HepG2 (cell line): ENCODE results near the gene EPHA5. TPM values are rescaled to one million over a fixed set of nuclear protein-coding genes. Genes with fewer than 3 reads are reported as not detected.
A peak's percentile ranks its signal among the peaks of the same experiment; 100 is the strongest.

Experiments used
- ATAC-seq: fragments of 200-7000 bp; cut with Tn5 transposase; 3 replicates; pipeline ENCODE4 v1.9.1; 2020; ENCODE audit warnings: mild to moderate bottlenecking, moderate library complexity
- BruUV-seq: library from RNA; stranded (reverse); fragments of 400-500 nt; replicated peaks from 2 replicates; lab custom pipeline; 2021; lab: Mats Ljungman, UMichigan
- CTCF ChIA-PET: fragments of 300-600 bp; formaldehyde crosslinking; extraction: SDS; loops from one replicate; lab custom pipeline; 2021; ENCODE audit warnings: low total read pairs, inconsistent platforms, low intra/inter-chr PET ratio; lab: Yijun Ruan, JAX
- POLR2A ChIA-PET: fragments of 350-600 bp; sonication (Branson Sonifier 250); formaldehyde crosslinking; loops from one replicate; lab custom pipeline; 2020; ENCODE audit warnings: antibody characterized with exemption, inconsistent platforms; lab: Yijun Ruan, JAX
- DNase-seq: peaks from one replicate; pipeline ENCODE4 v3.0.0-alpha.2; 2015; ENCODE audit warnings: low spot score
- FAIRE-seq: peaks from 3 replicates; lab custom pipeline; 2011; peaks lifted over from hg19 to GRCh38; lab: Jason Lieb, UNC
- H2AFZ ChIP-seq: one replicate; pipeline ENCODE4 v1.6.1; 2011; ENCODE audit warnings: low read length, inconsistent platforms
- H3K27ac ChIP-seq: fragments of 300-600 bp; 3 replicates; pipeline ENCODE4 v1.8.0; 2011; ENCODE audit warnings: mixed run types, mild to moderate bottlenecking, mixed read lengths, low read length, inconsistent platforms; ENCODE audit not compliant: insufficient read depth; ENCODE audit errors: extremely low read length
- H3K27me3 ChIP-seq, 2 experiments: fragments of 200-600 bp in 1 of 2; 2 replicates in 1 of 2; 3 replicates in 1 of 2; pipeline versions ENCODE4 v1.6.0 to v1.8.0; 2011; ENCODE audit warnings: low read length in 2 of 2, mild to moderate bottlenecking in 2 of 2, moderate library complexity in 2 of 2, inconsistent platforms in 1 of 2; ENCODE audit not compliant: insufficient read depth in 2 of 2, control insufficient read depth in 1 of 2
- H3K36me3 ChIP-seq, 2 experiments: fragments of 200-600 bp in 1 of 2; replicated peaks in 1 of 2; 2 replicates in 1 of 2; 3 replicates in 1 of 2; pipeline versions ENCODE4 v1.5.1 to v1.8.0; 2011; ENCODE audit warnings: low read length in 2 of 2, inconsistent platforms in 1 of 2; ENCODE audit not compliant: insufficient read depth in 2 of 2, control insufficient read depth in 1 of 2
- H3K4me1 ChIP-seq: 2 replicates; pipeline ENCODE4 v1.5.1; 2012; ENCODE audit warnings: low read length, inconsistent platforms; ENCODE audit not compliant: insufficient read depth
- H3K4me2 ChIP-seq: 2 replicates; pipeline ENCODE4 v1.6.0; 2011; ENCODE audit warnings: low read depth, low read length, inconsistent platforms
- H3K4me3 ChIP-seq, 3 experiments: fragments of 200-600 bp in 1 of 3; sonication (generic), shearing (Covaris generic) in 1 of 3; replicated peaks in 1 of 3; 2 replicates each; pipeline ENCODE4 v1.5.1; 2011 to 2016; ENCODE audit warnings: low read length in 3 of 3, inconsistent platforms in 2 of 3, low read depth in 2 of 3, mild to moderate bottlenecking in 2 of 3, control low read depth in 1 of 3, mixed read lengths in 1 of 3; ENCODE audit not compliant: insufficient read depth in 1 of 3
- H3K79me2 ChIP-seq: one replicate; pipeline ENCODE4 v1.6.1; 2011; ENCODE audit warnings: low read length, inconsistent platforms; ENCODE audit not compliant: insufficient read depth
- H3K9ac ChIP-seq: 2 replicates; pipeline ENCODE4 v1.6.0; 2011; ENCODE audit warnings: mild to moderate bottlenecking, low read depth, low read length, inconsistent platforms; ENCODE audit not compliant: insufficient read depth
- H3K9me3 ChIP-seq: 2 replicates; pipeline ENCODE4 v1.5.1; 2012; ENCODE audit warnings: mild to moderate bottlenecking, low read length
- H4K20me1 ChIP-seq: 2 replicates; pipeline ENCODE4 v1.6.0; 2011; ENCODE audit warnings: inconsistent platforms, mild to moderate bottlenecking, low read length, moderate library complexity; ENCODE audit not compliant: insufficient read depth
- ARID2 ChIP-seq: sonication (generic); formaldehyde crosslinking; IDR thresholded peaks from 2 replicates; pipeline ENCODE4 v1.8.1; 2022; ENCODE audit warnings: mild to moderate bottlenecking, missing genetic modification reagents, borderline replicate concordance
- ARNT2 ChIP-seq: sonication (generic); formaldehyde crosslinking; IDR thresholded peaks from 2 replicates; pipeline ENCODE4 v1.8.0; 2022; ENCODE audit warnings: mild to moderate bottlenecking, low read depth, missing genetic modification reagents, moderate library complexity
- CREB1 ChIP-seq, 2 experiments: fragments of 450-650 bp in 1 of 2; IDR thresholded peaks; 2 replicates each; pipeline ENCODE4 v1.6.1; 2016 to 2017; ENCODE audit warnings: control low read depth in 1 of 2, mild to moderate bottlenecking in 1 of 2, missing compliant biosample characterization in 1 of 2, missing genetic modification characterization in 1 of 2
- KLF12 ChIP-seq: sonication (generic); formaldehyde crosslinking; IDR thresholded peaks from 2 replicates; pipeline ENCODE4 v1.4.0; 2020; ENCODE audit warnings: missing genetic modification reagents, borderline replicate concordance
- KMT2A ChIP-seq: sonication (generic); formaldehyde crosslinking; IDR thresholded peaks from 2 replicates; pipeline ENCODE4 v1.4.0; 2020; ENCODE audit warnings: missing genetic modification reagents
- SALL2 ChIP-seq: sonication (generic); formaldehyde crosslinking; IDR thresholded peaks from 2 replicates; pipeline ENCODE4 v1.8.1; 2023; ENCODE audit warnings: mild to moderate bottlenecking, missing genetic modification reagents, inconsistent platforms
- SETDB1 ChIP-seq: sonication (generic); formaldehyde crosslinking; IDR thresholded peaks from 2 replicates; pipeline ENCODE4 v1.5.1; 2020; ENCODE audit warnings: missing genetic modification reagents, mild to moderate bottlenecking, borderline replicate concordance
- TAF1 ChIP-seq: sonication (generic); formaldehyde crosslinking; IDR thresholded peaks from 2 replicates; pipeline ENCODE4 v1.4.0; 2020; ENCODE audit warnings: missing genetic modification reagents
- TEAD2 ChIP-seq: sonication (generic); formaldehyde crosslinking; IDR thresholded peaks from 2 replicates; pipeline ENCODE4 v1.9.0; 2021; ENCODE audit warnings: missing genetic modification reagents
- THAP11 ChIP-seq: IDR thresholded peaks from 2 replicates; pipeline ENCODE4 v1.6.1; 2016; ENCODE audit warnings: missing biosample characterization, missing genetic modification reagents
- TSC22D2 ChIP-seq: sonication (generic); formaldehyde crosslinking; IDR thresholded peaks from 2 replicates; pipeline ENCODE4 v1.5.1; 2020; ENCODE audit warnings: missing genetic modification reagents, mild to moderate bottlenecking, borderline replicate concordance
- ZNF703 ChIP-seq: sonication (generic); formaldehyde crosslinking; IDR thresholded peaks from 2 replicates; pipeline ENCODE4 v1.5.1; 2020; ENCODE audit warnings: missing genetic modification reagents, mild to moderate bottlenecking, moderate library complexity, borderline replicate concordance
- WGBS: methylation state at CpG from one replicate; pipeline ENCODE4 v1.1.6; 2017; ENCODE audit warnings: low lambda C conversion rate; 5-methylcytosine and 5-hydroxymethylcytosine counted together
- in situ Hi-C: cut with HindIII; loops from 2 replicates; pipeline ENCODE4 v1.10.0; 2017; ENCODE audit warnings: low pct_unique_long_range_greater_than_20kb; ENCODE audit not compliant: extremely low pct_ligation_motif_present
- intact Hi-C: fragments of 100-400 bp; cut with micrococcal nuclease; formaldehyde crosslinking; loops from one replicate; pipeline ENCODE4 v1.10.0; 2022; ENCODE audit not compliant: unreplicated experiment
- polyA plus RNA-seq, 8 experiments: library from polyadenylated mRNA; depleted of rRNA in 3 of 8; stranded (reverse) in 7 of 8; unstranded in 1 of 8; fragments of >200 nt; fragmentation: Illumina TruSeq in 4 of 8; extraction: Trizol in 4 of 8; gene quantifications; 2 replicates each; pipeline versions ENCODE4 v1.2.1 to v1.2.3, GENCODE V29; 2011 to 2016; ENCODE audit warnings: low read depth in 4 of 8, missing spikeins in 1 of 8, mixed read lengths in 1 of 8; ENCODE audit not compliant: insufficient read depth in 1 of 8
- total RNA-seq, 5 experiments: library from RNA; depleted of rRNA; stranded (reverse); fragments of >200 nt; fragmentation: Illumina TruSeq; extraction: Trizol; gene quantifications; 2 replicates each; pipeline ENCODE4 v1.2.3, GENCODE V29; 2016; ENCODE audit warnings: low read depth in 1 of 5
- TF ChIP-seq, protein P1 (sequence below): sonication (generic); formaldehyde crosslinking; IDR thresholded peaks from 2 replicates; pipeline ENCODE4 v1.4.0; 2020; ENCODE audit warnings: mild to moderate bottlenecking, missing genetic modification reagents
- TF ChIP-seq, protein P2 (sequence below): sonication (generic); formaldehyde crosslinking; IDR thresholded peaks from 2 replicates; pipeline ENCODE4 v1.8.0; 2023; ENCODE audit warnings: mild to moderate bottlenecking, missing genetic modification reagents
- TF ChIP-seq, protein P3 (sequence below): sonication (generic); formaldehyde crosslinking; IDR thresholded peaks from 2 replicates; pipeline ENCODE4 v1.4.0; 2020; ENCODE audit warnings: low read depth, mild to moderate bottlenecking, missing genetic modification reagents

EPHA5 gene
- total and polyA plus RNA-seq, 2 of the 13 experiments (the other 11 are each of a cell fraction or from before 2014, with no cell fraction given) = not detected

DNA sequence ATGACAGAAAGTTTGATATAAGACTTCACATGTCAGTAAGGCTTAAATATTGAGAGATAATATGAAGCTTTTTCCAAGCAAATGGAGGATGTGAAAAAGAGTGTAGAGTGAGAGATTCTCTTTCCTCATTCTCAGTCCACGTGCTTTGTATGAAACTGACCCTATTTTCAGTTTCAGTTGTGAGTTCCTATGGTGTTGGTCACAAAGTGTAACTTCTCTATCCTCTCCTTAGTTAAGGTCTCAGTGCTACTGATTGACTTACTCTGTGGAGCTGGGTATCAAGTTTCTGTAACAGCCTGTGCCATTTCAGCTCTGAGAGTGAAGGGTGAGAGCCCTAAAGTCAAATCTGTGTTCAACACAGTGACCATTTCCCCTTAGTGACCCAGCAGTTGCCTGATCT lies 277.2 kb downstream of the EPHA5 start (continued):
- TF ChIP-seq TEAD2 (CRISPR knock-in tag) = no peak
- TF ChIP-seq, protein P1, sequence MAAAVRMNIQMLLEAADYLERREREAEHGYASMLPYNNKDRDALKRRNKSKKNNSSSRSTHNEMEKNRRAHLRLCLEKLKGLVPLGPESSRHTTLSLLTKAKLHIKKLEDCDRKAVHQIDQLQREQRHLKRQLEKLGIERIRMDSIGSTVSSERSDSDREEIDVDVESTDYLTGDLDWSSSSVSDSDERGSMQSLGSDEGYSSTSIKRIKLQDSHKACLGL (CRISPR knock-in tag) = no peak

DNA sequence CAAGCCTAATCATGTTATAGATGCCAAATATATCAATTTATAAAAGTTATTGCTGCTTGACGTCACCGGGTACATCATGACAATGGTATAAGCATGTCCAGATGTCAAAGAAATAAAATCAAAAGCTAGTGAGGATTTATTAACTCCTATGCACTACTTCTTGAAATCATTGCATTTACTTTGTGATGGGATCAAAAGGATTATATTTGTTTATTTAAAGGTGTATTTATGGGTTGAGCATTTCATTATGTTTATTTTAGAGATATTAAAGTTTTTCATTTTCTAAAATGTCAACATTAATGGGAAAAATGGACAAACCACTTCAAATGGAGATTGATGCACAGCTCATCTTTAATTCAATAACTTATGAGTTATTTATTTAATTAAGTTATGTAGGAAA lies 277.8 kb downstream of the EPHA5 start:
- H3K9ac ChIP-seq = no peak overlapping the region
- no peak overlapping the region for H3K4me2 ChIP-seq
- 0% methylated on average over 2 of the region's 2 CpGs for WGBS
- H3K27ac ChIP-seq = no peak overlapping the region
- H2AFZ ChIP-seq = no peak overlapping the region
- H3K36me3 ChIP-seq = no peaks in the 10 kb centered on the region
- BruUV-seq = no TSS peak
- TF ChIP-seq ZNF703 (CRISPR knock-in tag) (no peak), CREB1 (IDR thresholded peaks at IDR 0.05) (peak; percentile 44; the same call in 1 of the 2 replicates), CREB1 (CRISPR knock-in tag; IDR thresholded peaks at IDR 0.05) (no peak)
- no peaks in the 10 kb centered on the region for H3K79me2 ChIP-seq
- DNase-seq (no peak), ATAC-seq (no peak), FAIRE-seq (no peak)
- ChIA-PET POLR2A (no interaction called here), CTCF (no interaction called here)
- intact Hi-C loops = no loop called here
- H3K4me3 ChIP-seq = no peak overlapping the region
- no peaks in the 10 kb centered on the region for H3K27me3 ChIP-seq
- in situ Hi-C loops = no loop called here
- no peaks in the 10 kb centered on the region for H3K4me1 ChIP-seq
- H4K20me1 ChIP-seq = no peaks in the 10 kb centered on the region
- no peaks in the 10 kb centered on the region for H3K9me3 ChIP-seq

DNA sequence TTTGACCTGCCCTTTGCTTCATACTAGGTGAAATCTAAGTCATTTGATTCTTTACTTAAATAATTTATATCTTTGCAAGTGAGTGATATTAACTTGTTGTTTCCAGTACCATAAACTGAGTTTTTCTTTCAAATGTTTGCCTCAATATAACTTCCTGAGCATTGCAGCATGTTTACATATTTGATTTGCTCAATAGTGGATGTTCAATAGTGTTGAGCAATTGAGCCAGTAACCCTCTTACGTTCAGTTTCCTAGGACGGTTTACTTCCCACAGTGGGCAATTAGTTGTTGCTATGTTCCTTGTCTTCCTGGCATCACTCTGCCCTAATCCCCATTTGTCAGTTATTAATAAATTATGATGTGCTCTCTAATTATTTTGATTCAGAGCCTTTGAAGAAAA lies 278.5 kb downstream of the EPHA5 start:
- BruUV-seq = no TSS peak
- no peaks in the 10 kb centered on the region for H3K79me2 ChIP-seq
- no peak for ATAC-seq
- no peaks in the 10 kb centered on the region for H4K20me1 ChIP-seq
- no peak overlapping the region for H2AFZ ChIP-seq
- no peaks in the 10 kb centered on the region for H3K27me3 ChIP-seq
- intact Hi-C loops = no loop called here
- CTCF ChIA-PET = no interaction called here
- POLR2A ChIA-PET = no interaction called here
- H3K27ac ChIP-seq = no peak overlapping the region
- H3K9me3 ChIP-seq = no peaks in the 10 kb centered on the region
- no peak overlapping the region for H3K4me2 ChIP-seq
- no peaks in the 10 kb centered on the region for H3K36me3 ChIP-seq
- WGBS = 5% methylated on average over 2 of the region's 2 CpGs
- in situ Hi-C loops = no loop called here
- no peak for FAIRE-seq
- H3K9ac ChIP-seq = no peak overlapping the region
- no peak for DNase-seq
- no peak overlapping the region for H3K4me3 ChIP-seq
- H3K4me1 ChIP-seq = no peaks in the 10 kb centered on the region
- TF ChIP-seq ARID2 (no peak), ARNT2 (CRISPR knock-in tag) (no peak), SETDB1 (CRISPR knock-in tag) (no peak), TAF1 (CRISPR knock-in tag) (no peak), KMT2A (CRISPR knock-in tag) (no peak), TSC22D2 (no peak), SALL2 (no peak), KLF12 (no peak), THAP11 (CRISPR knock-in tag) (no peak)
- TF ChIP-seq, protein P2, sequence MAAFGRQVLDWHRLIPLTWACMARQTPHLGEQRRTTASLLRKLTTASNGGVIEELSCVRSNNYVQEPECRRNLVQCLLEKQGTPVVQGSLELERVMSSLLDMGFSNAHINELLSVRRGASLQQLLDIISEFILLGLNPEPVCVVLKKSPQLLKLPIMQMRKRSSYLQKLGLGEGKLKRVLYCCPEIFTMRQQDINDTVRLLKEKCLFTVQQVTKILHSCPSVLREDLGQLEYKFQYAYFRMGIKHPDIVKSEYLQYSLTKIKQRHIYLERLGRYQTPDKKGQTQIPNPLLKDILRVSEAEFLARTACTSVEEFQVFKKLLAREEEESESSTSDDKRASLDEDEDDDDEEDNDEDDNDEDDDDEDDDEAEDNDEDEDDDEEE (CRISPR knock-in tag) = no peak
- TF ChIP-seq, protein P3, sequence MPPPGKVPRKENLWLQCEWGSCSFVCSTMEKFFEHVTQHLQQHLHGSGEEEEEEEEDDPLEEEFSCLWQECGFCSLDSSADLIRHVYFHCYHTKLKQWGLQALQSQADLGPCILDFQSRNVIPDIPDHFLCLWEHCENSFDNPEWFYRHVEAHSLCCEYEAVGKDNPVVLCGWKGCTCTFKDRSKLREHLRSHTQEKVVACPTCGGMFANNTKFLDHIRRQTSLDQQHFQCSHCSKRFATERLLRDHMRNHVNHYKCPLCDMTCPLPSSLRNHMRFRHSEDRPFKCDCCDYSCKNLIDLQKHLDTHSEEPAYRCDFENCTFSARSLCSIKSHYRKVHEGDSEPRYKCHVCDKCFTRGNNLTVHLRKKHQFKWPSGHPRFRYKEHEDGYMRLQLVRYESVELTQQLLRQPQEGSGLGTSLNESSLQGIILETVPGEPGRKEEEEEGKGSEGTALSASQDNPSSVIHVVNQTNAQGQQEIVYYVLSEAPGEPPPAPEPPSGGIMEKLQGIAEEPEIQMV (CRISPR knock-in tag) = no peak
